GM18861 (cell line): ENCODE results near the gene ABI3BP.

Source experiments
- ATAC-seq: cut with Tn5 transposase; IDR thresholded peaks from one replicate; pipeline ENCODE4 v1.9.1; 2021; ENCODE audit not compliant: unreplicated experiment

The ABI3BP gene

GRCh38 chr3:100893590-100893989, 99.6 kb downstream of the ABI3BP start:
- ATAC-seq: no peak

DNA sequence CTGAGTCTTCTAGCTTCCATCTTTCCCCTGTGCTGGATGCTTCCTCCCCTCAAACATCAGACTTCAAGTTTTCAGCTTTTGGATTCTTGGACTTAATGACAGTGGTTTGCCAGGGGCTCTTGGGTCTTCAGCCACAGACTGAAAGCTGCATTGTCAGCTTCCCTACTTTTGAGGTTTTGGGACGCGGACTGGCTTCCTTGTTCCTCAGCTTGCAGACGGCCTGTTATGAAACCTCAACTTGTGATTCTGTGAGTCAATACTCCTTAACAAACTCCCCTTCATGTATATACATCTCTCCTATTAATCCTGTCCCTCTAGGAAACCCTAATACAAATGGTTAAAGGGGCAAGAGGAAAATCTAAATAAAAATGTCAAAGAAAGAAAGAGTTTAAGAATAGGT, 100.1 kb downstream of the ABI3BP start:
- ATAC-seq: no peak

DNA sequence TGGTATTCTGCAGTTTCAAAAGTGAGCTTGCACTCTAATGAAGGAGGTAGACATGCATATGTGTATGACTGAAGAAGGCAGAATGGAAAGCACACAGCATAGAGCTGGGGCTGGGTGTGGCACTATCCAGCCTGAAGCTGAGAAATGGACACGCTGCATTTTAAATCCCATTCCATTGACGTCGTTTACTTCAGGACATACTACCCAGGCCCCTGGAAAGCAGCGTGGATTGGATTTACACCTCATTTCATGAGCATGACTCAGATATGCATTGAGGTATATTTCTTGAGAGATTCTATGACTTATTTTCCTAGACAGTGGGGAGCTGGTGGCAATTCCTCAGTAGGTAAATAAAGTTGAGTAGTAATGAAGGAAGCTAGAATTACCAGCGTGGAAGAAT, 101.4 kb downstream of the ABI3BP start:
- no peak for ATAC-seq

GRCh38 chr3:100891033-100891432, 102.2 kb downstream of the ABI3BP start:
- ATAC-seq: no peak

DNA sequence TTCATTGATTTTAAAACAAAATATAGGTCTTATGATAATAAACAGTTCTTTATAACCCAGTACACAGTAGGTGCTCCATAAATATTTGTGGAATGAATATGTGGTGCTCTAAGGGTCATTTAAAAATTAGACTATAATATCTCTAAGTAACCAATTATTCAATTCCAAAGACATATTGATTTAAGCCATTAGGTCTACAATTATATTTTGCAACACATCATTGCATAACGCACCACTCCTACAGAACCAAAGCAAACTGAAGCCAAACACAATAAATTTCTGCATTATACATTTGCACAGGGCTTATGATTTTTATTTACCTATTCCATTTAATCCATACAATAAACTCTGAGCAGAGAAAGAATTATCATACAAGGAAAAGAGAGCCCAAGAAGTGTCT, 104.3 kb downstream of the ABI3BP start:
- no peak for ATAC-seq

- ATAC-seq: no peak
These were observed 110.6 kb downstream of the ABI3BP start for GRCh38 chr3:100882571-100882984.

DNA sequence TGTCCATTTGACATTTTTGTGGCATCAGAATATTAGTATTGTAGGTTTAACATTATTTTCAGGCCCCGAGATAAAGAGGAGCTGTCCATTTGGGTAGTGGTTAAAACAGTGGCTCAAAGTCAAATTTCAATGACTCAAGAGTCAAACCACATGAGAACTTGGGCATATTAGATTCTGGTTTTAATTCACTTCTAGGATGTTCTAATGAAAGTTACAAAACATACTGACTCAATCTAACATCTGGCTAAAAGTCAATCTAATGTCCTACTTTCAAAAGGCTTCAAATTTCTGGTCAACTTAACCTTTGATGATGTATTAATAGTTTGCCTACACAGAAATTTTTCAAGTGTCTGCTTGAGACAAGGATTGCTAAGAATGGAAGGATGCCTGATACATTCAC, 112.4 kb downstream of the ABI3BP start:
- ATAC-seq: no peak

GRCh38 chr3:100880072-100880471, 113.1 kb downstream of the ABI3BP start:
- ATAC-seq: no peak

DNA sequence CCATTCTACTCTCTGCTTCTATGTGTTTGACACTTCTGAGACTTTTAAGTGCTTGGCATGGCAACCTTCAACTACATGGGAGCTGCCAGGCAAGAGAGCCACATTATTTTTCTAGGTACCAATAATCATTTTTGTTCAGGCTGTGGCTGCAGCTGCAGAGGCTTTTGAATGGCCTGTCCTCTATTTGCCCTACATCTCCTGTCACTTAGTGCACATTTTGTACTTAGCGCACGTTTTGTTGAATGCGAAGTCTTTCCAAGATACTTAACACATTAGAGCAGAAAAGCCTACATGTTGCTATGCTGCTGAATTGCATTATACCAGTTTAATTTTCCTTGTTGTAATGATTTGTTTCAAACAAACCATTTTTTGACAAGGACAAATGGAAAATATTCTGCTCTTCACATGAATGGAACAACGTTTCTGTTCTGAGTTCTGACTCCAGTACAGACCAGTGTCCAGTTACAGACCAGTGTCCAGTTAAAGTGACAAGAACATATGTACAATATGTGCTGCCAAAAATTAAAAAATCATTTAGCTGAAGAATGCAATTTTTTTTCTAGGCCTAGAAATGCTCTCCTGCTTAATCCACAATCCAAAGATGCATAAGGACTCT, 113.9 kb downstream of the ABI3BP start:
- ATAC-seq: no peak

GRCh38 chr3:100877286-100877685, 115.9 kb downstream of the ABI3BP start:
- ATAC-seq: no peak

DNA sequence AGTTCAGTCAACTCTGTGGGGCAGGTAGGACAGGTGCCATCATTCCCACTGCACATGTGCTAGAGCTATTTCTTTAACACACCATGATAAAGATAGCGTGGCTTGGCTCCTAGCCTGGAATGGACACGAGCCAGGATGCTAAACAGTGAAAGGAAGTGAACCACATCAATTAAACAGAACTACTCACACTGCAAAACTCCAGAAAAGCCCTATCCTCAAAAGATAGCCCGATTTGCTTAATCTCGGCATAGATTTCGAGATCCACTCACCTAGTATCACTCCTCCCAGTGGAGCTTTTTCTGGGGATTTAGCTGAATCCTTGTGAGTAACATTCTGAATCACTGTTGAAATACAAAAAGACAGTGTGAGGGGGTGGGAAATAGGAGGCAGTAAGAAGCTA, 118.0 kb downstream of the ABI3BP start:
- no peak for ATAC-seq

DNA sequence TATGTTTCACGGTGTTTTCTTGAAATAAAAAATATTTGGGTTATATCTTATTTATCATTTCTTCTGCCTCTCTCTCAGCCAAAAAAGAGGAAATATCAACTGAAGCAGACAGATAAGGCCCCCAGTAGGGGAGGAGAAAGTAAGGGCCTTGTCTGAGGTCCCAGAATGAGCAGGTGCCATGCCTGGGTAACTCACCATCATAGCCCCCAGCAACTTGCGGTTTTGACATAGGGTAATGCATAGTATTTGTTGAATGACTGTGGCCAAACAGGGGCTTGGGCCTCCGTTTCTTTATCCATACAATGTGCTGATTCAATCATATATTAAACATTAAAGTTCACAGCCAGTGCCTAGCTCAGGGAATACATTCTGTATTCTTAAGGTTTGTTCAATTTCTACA, 119.6 kb downstream of the ABI3BP start:
- ATAC-seq: no peak

DNA sequence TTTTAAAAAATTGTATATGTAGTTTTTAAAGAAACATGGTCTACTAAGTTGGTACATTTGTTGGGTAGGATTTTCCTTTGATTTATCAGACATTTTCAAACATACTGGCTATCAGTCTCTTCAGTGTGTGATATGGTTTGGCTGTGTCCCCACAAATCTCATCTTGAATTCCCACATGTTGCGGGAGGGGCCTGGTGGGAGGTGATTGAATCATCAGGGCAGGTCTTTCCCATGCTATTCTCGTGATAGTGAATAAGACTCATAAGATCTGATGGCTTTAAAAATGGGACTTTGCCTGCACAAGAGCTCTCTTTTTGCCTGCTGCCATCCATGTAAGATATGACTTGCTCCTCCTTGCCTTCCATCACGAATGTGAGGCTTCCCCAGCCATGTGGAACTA, 121.9 kb downstream of the ABI3BP start:
- no peak for ATAC-seq

- ATAC-seq: no peak
These were observed 123.4 kb downstream of the ABI3BP start for GRCh38 chr3:100869787-100870186.

DNA sequence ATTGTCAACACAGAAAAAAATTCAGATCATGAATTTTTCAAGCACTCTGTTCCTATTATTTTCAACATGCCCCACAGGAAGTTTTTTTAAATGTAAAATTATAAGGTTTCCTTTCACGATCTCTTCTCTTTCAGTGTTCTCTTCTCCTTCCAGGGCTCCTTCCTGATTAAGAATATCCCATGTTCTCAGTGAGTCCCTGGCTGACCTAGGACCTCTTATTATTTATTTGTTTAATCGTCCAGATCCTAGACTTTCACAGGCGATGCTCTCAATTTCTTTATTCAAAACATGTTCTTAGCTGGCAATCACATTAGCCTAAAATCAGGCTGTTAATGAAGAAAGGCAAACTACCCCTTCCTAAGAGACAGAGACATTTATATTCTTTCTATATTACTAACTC, 124.3 kb downstream of the ABI3BP start:
- ATAC-seq: no peak

- ATAC-seq: no peak
These were observed 125.1 kb downstream of the ABI3BP start for GRCh38 chr3:100868096-100868495.

DNA sequence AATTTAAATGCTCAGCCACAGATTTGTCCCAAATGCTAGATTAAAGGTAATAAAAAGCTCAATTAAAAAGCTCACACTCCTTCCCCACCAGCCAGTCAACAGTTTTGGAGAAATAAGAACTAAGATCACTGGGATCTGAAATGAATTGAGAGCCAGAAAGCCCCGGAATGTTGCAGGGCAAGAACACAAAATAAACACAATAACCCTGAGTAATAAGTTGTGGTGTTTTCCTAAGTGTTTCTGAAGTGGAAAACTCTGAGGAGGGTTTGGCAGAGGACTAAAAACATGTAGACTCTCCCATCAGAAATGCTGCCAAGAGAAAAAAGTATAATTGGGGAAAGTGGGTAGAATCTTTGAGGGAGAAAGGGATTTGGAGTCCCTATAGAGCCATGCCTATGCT, 127.8 kb downstream of the ABI3BP start:
- ATAC-seq: no peak

- ATAC-seq: no peak
These were observed 128.6 kb downstream of the ABI3BP start for GRCh38 chr3:100864471-100865250.

DNA sequence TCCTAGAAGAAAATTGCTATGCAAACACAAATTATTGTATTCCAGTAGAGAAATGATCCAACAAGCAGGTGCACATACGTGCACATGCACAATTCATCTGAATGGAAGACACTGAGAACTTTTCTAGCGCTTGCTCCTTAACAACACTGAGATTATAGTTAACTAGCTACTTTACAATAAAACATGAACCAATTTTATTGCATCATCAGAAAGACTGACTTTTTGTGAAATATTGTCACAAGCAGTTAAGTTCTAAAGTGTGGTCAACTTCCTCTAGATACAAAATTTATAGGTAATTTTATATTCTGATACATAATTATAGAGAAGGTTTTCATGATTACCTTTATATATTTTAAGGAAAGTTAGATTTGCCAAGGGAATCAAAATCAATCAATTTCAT, 135.4 kb downstream of the ABI3BP start:
- no peak for ATAC-seq

GRCh38 chr3:100856821-100857220, 136.4 kb downstream of the ABI3BP start:
- ATAC-seq: no peak

GRCh38 chr3:100852840-100853239, 140.4 kb downstream of the ABI3BP start:
- no peak for ATAC-seq

DNA sequence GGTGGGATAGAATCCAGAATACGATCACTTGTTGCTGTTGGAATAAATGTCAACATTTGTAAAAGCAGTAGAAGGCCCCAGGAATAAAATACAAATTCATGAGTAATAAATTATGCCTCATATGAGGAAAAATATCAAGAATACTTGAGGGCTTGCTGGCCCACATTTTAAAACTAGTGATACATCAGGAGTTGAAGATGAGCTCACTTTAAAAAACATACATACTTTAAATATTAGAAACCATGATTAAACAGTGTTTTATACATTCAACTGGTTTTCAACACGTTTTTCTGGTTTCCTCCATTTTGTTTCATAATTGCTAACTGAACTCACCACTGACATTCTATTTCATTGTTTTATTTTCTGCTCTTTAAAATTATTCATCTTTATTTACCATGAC, 142.5 kb downstream of the ABI3BP start:
- ATAC-seq: no peak

DNA sequence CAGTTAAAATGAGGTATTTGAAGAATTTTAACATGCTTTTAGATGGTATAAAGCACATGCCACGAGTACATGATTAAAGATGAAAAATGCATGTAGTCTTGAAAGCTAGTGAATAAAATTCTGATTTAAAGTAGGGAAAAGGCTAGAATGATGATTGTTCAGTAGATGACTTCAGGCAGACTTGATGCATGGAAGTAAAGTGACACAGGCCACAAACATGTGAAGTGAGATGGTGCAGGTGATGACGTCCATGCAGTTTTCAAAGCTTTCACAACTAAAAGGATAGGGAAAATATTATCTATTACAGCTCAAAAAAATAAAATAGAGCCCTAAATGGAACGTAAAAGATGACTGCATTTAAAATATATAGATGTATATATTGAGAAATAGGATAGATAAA, 143.1 kb downstream of the ABI3BP start:
- no peak for ATAC-seq
